ENCODE data around the gene C2orf68. TPM values are rescaled to one million over a fixed set of nuclear protein-coding genes. Genes with fewer than 3 reads are reported as not detected.
A peak's percentile ranks its signal among the peaks of the same experiment; 100 is the strongest.

Gene C2orf68
- total and polyA plus RNA-seq, 2 of the 13 experiments (the other 11 are each of a cell fraction or from before 2014, with no cell fraction given): 47.1 to 77.4 TPM

DNA sequence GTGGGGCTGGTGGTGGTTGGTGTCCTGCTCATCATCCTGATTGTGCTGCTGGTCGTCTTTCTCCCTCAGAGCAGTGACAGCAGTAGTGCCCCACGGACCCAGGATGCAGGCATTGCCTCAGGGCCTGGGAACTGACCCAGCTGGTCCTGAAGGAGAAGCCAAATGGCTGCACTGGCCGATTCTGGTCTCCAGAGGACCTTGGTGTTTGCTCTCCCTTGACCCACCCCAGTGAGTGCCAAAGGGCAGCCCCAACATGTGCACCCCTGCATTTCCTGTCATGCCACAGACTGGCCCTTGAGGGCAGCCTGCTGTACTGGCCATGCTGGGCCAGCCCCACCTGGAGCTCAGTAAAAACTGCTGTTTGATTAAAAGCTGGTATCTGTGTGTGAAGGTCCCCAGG lies 18.8 kb downstream of the C2orf68 start (continued):
- TF ChIP-seq ELF1 (CRISPR knock-in tag; IDR thresholded peaks at IDR 0.05): no peak
- 0 out of 2 replicates have a peak, but pooled peaks have one; percentile 13 for TF ChIP-seq KAT8 (CRISPR knock-in tag; IDR thresholded peaks at IDR 0.05)
- 0 out of 2 replicates have a peak, but pooled peaks have one; percentile 45 for TF ChIP-seq ZNF605 (CRISPR knock-in tag; IDR thresholded peaks at IDR 0.05)
- TF ChIP-seq SRSF9 (IDR thresholded peaks at IDR 0.05; ENCODE audit: borderline replicate concordance, insufficient read depth, low read depth, low read length, poor library complexity, severe bottlenecking): no peak
- TF ChIP-seq KLF12 (CRISPR knock-in tag; IDR thresholded peaks at IDR 0.05; ENCODE audit: borderline replicate concordance): no peak
- TF ChIP-seq, protein P1, sequence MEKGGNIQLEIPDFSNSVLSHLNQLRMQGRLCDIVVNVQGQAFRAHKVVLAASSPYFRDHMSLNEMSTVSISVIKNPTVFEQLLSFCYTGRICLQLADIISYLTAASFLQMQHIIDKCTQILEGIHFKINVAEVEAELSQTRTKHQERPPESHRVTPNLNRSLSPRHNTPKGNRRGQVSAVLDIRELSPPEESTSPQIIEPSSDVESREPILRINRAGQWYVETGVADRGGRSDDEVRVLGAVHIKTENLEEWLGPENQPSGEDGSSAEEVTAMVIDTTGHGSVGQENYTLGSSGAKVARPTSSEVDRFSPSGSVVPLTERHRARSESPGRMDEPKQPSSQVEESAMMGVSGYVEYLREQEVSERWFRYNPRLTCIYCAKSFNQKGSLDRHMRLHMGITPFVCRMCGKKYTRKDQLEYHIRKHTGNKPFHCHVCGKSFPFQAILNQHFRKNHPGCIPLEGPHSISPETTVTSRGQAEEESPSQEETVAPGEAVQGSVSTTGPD (CRISPR knock-in tag; IDR thresholded peaks at IDR 0.05): 0 out of 2 replicates have a peak, but pooled peaks have one; percentile 49
- TF ChIP-seq, protein P2, sequence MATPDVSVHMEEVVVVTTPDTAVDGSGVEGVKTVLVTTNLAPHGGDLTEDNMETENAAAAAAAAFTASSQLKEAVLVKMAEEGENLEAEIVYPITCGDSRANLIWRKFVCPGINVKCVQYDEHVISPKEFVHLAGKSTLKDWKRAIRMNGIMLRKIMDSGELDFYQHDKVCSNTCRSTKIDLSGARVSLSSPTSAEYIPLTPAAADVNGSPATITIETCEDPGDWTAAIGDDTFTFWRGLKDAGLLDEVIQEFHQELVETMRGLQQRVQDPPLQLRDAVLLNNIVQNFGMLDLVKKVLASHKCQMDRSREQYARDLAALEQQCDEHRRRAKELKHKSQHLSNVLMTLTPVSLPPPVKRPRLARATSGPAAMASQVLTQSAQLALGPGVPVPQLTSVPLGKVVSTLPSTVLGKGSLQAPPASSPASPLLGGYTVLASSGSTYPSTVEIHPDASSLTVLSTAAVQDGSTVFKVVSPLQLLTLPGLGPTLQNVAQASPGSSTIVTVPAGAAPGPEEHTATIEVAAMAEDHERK (CRISPR knock-in tag; IDR thresholded peaks at IDR 0.05; ENCODE audit: low read depth): no peak
- no peak for TF ChIP-seq FOXJ3 (CRISPR knock-in tag; IDR thresholded peaks at IDR 0.05; ENCODE audit: borderline replicate concordance)
- no peak for TF ChIP-seq HOMEZ (CRISPR knock-in tag; IDR thresholded peaks at IDR 0.05; ENCODE audit: low read depth)
- no peak for TF ChIP-seq TCF7 (IDR thresholded peaks at IDR 0.05; ENCODE audit: low read depth)
- no peak for TF ChIP-seq CREM (IDR thresholded peaks at IDR 0.05)
- TF ChIP-seq CREM (CRISPR knock-in tag; IDR thresholded peaks at IDR 0.05): no peak
- TF ChIP-seq ZNF550 (CRISPR knock-in tag; IDR thresholded peaks at IDR 0.05; ENCODE audit: borderline replicate concordance): no peak
- TF ChIP-seq ZBTB26 (CRISPR knock-in tag; IDR thresholded peaks at IDR 0.05; ENCODE audit: borderline replicate concordance): peak; percentile 76; the same call in 1 of the 2 replicates
- no peak for TF ChIP-seq FUBP1 (CRISPR knock-in tag; IDR thresholded peaks at IDR 0.05; ENCODE audit: borderline replicate concordance)
- no peak for TF ChIP-seq PHB2 (IDR thresholded peaks at IDR 0.05; ENCODE audit: partially characterized antibody)
- TF ChIP-seq TSC22D2 (CRISPR knock-in tag; IDR thresholded peaks at IDR 0.05; ENCODE audit: borderline replicate concordance): no peak
- TF ChIP-seq PAXIP1 (CRISPR knock-in tag; conservative IDR thresholded peaks at IDR 0.05): no peak
- no peak for TF ChIP-seq HMGA1 (CRISPR knock-in tag; conservative IDR thresholded peaks at IDR 0.05)
